Measurements from ENCODE around the gene APLNR. TPM values are rescaled to one million over a fixed set of nuclear protein-coding genes. Genes with fewer than 3 reads are reported as not detected.

The APLNR gene
- total and polyA plus RNA-seq, 2 experiments from 2014 or later, result 1.9 to 3.9 TPM

- Histone ChIP-seq H3K79me2 (no peaks in the 10 kb centered on the region), H4K20me1 (ENCODE audit: insufficient read depth, poor library complexity, severe bottlenecking) (no peaks in the 10 kb centered on the region), H3K36me3 (replicated peaks; ENCODE audit: insufficient read depth, low read depth) (no peaks in the 10 kb centered on the region), H3K4me2 (no peak overlapping the region), H3K4me3 (no peak overlapping the region), H3K27me3 (no peaks in the 10 kb centered on the region), H3K27ac (no peak overlapping the region), H2AFZ (no peak overlapping the region), H3K9me3 (ENCODE audit: low read depth) (no peaks in the 10 kb centered on the region), H3K9me2 (replicated peaks; ENCODE audit: insufficient read depth) (no peaks in the 10 kb centered on the region), H3K4me1 (ENCODE audit: insufficient read depth) (no peaks in the 10 kb centered on the region)
- no peak for DNase-seq (ENCODE audit: low spot score)
- WGBS (ENCODE audit: low lambda C conversion rate, missing lambda C conversion rate), result 91% methylated on average over 2 of the region's 2 CpGs
- TF ChIP-seq CTCF (IDR thresholded peaks at IDR 0.05; ENCODE audit: poor library complexity) (no peak), EZH2phosphoT487 (IDR thresholded peaks at IDR 0.05; ENCODE audit: low read depth, severe bottlenecking, unreplicated experiment) (no peak), EZH2 (IDR thresholded peaks at IDR 0.05; ENCODE audit: borderline replicate concordance) (no peak)
Measured at GRCh38 chr11:57240007-57240406, 3.0 kb upstream of the APLNR start.

GRCh38 chr11:57239348-57239747 is 2.3 kb upstream of the APLNR start:
- Histone ChIP-seq H4K20me1 (ENCODE audit: insufficient read depth, poor library complexity, severe bottlenecking) (no peaks in the 10 kb centered on the region), H3K27ac (no peak overlapping the region), H3K79me2 (no peaks in the 10 kb centered on the region), H2AFZ (no peak overlapping the region), H3K36me3 (replicated peaks; ENCODE audit: insufficient read depth, low read depth) (no peaks in the 10 kb centered on the region), H3K4me1 (ENCODE audit: insufficient read depth) (no peaks in the 10 kb centered on the region), H3K27me3 (no peaks in the 10 kb centered on the region), H3K9me2 (replicated peaks; ENCODE audit: insufficient read depth) (no peaks in the 10 kb centered on the region), H3K9me3 (ENCODE audit: low read depth) (no peaks in the 10 kb centered on the region), H3K4me3 (no peak overlapping the region), H3K4me2 (no peak overlapping the region)
- no peak for DNase-seq (ENCODE audit: low spot score)
- no peak for TF ChIP-seq EZH2phosphoT487 (IDR thresholded peaks at IDR 0.05; ENCODE audit: low read depth, severe bottlenecking, unreplicated experiment)
- no peak for TF ChIP-seq EZH2 (IDR thresholded peaks at IDR 0.05; ENCODE audit: borderline replicate concordance)
- TF ChIP-seq CTCF (IDR thresholded peaks at IDR 0.05; ENCODE audit: poor library complexity), result no peak
- 78% methylated on average over 1 of the region's 1 CpG for WGBS (ENCODE audit: low lambda C conversion rate, missing lambda C conversion rate)

GRCh38 chr11:57235761-57236703 is 1.0 kb downstream of the APLNR start:
- Histone ChIP-seq H2AFZ (no peak overlapping the region), H3K36me3 (replicated peaks; ENCODE audit: insufficient read depth, low read depth) (no peaks in the 10 kb centered on the region), H4K20me1 (ENCODE audit: insufficient read depth, poor library complexity, severe bottlenecking) (no peaks in the 10 kb centered on the region), H3K9me2 (replicated peaks; ENCODE audit: insufficient read depth) (no peaks in the 10 kb centered on the region), H3K27me3 (peaks cover 11% of the 10 kb centered on the region), H3K27ac (no peak overlapping the region), H3K79me2 (no peaks in the 10 kb centered on the region), H3K4me1 (ENCODE audit: insufficient read depth) (no peaks in the 10 kb centered on the region), H3K9me3 (ENCODE audit: low read depth) (no peaks in the 10 kb centered on the region), H3K4me2 (no peak overlapping the region), H3K4me3 (no peak overlapping the region)
- WGBS (ENCODE audit: low lambda C conversion rate, missing lambda C conversion rate), result 93% methylated on average over 39 of the region's 39 CpGs
- no peak for DNase-seq (ENCODE audit: low spot score)
- TF ChIP-seq EZH2 (IDR thresholded peaks at IDR 0.05; ENCODE audit: borderline replicate concordance), result no peak
- no peak for TF ChIP-seq EZH2phosphoT487 (IDR thresholded peaks at IDR 0.05; ENCODE audit: low read depth, severe bottlenecking, unreplicated experiment)
- TF ChIP-seq CTCF (IDR thresholded peaks at IDR 0.05; ENCODE audit: poor library complexity), result no peak
